ENCODE measurements around the gene DARS1.
A peak's percentile ranks its signal among the peaks of the same experiment; 100 is the strongest.

Gene DARS1

GRCh38 chr2:135985018-135985825, at the start of gene DARS1:
DARS1 (minus strand) TSS chr2:135985626; CDS start chr2:135985468, 158 bp downstream.
- TF ChIP-seq, protein P1, sequence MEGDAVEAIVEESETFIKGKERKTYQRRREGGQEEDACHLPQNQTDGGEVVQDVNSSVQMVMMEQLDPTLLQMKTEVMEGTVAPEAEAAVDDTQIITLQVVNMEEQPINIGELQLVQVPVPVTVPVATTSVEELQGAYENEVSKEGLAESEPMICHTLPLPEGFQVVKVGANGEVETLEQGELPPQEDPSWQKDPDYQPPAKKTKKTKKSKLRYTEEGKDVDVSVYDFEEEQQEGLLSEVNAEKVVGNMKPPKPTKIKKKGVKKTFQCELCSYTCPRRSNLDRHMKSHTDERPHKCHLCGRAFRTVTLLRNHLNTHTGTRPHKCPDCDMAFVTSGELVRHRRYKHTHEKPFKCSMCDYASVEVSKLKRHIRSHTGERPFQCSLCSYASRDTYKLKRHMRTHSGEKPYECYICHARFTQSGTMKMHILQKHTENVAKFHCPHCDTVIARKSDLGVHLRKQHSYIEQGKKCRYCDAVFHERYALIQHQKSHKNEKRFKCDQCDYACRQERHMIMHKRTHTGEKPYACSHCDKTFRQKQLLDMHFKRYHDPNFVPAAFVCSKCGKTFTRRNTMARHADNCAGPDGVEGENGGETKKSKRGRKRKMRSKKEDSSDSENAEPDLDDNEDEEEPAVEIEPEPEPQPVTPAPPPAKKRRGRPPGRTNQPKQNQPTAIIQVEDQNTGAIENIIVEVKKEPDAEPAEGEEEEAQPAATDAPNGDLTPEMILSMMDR (IDR thresholded peaks at IDR 0.05; ENCODE audit: low read depth, low read length, missing control alignments) = no peak
- peak within 1 kb of the TSS; percentile 98 for H3K4me3 ChIP-seq (ENCODE audit: low read depth, low read length)
- peak; percentile 76 for DNase-seq (ENCODE audit: low read depth)
- in situ Hi-C loops (cut with HindIII; ENCODE audit: low sequenced_read_pairs) = no loop called here

- in situ Hi-C loops (cut with HindIII; ENCODE audit: low sequenced_read_pairs) = no loop called here
- TF ChIP-seq, protein P1 (IDR thresholded peaks at IDR 0.05; ENCODE audit: low read depth, low read length, missing control alignments) = no peak
- DNase-seq (ENCODE audit: low read depth) = no peak
Observed at GRCh38 chr2:136034629-136035028, 49.2 kb upstream of the DARS1 start.

GRCh38 chr2:136032817-136033535, 47.5 kb upstream of the DARS1 start:
- TF ChIP-seq, protein P1 (IDR thresholded peaks at IDR 0.05; ENCODE audit: low read depth, low read length, missing control alignments) = no peak
- in situ Hi-C loops (cut with HindIII; ENCODE audit: low sequenced_read_pairs) = no loop called here
- H3K4me3 ChIP-seq (ENCODE audit: low read depth, low read length) = no peak overlapping the region
- no peak for DNase-seq (ENCODE audit: low read depth)

More at GRCh38 chr2:136034629-136035028, 49.2 kb upstream of the DARS1 start:
- H3K4me3 ChIP-seq (ENCODE audit: low read depth, low read length) = no peak overlapping the region

DNA sequence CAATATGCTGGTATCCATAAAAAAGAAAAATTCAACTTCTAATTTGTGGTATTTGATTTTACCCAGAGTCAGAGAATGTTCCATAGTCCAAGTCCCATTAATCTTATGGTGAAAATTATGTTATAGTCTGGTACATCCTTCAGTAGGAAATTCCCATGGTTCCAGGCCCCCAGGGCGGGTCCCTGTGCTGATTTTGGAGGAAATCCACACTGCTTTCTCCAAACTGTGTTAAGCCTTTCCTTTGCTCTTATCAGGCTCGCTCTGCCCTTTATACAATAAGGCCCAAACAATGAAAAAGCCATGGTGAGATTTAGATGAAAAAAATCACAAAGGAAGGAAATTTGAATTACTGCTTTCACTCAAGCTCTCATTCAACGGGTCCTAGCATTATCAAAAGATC, 46.8 kb upstream of the DARS1 start:
- in situ Hi-C loops (cut with HindIII; ENCODE audit: low sequenced_read_pairs) = no loop called here
- TF ChIP-seq, protein P1 (IDR thresholded peaks at IDR 0.05; ENCODE audit: low read depth, low read length, missing control alignments) = no peak
- DNase-seq (ENCODE audit: low read depth) = no peak
- H3K4me3 ChIP-seq (ENCODE audit: low read depth, low read length) = no peak overlapping the region

DNA sequence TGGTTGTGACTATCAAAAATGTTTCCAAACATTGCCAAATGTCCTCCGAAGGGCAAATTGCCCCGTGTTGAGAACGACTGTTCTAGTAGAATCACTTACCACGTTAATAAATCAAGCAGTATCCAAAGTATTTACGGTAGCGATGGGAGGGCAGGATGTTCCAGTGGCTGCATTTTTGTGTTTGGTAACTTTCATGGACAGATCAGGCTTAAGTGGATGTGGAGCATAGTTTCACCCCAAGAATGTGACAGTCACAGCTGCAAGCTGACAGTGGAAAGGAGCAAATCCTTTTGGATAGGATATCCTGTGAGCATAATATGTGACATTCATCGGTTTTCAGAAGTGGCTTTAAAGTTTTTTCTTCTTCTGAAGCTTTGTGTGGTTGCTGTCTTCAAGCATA, 46.3 kb upstream of the DARS1 start:
- in situ Hi-C loops (cut with HindIII; ENCODE audit: low sequenced_read_pairs) = no loop called here
- H3K4me3 ChIP-seq (ENCODE audit: low read depth, low read length) = no peak overlapping the region
- DNase-seq (ENCODE audit: low read depth) = no peak
- TF ChIP-seq, protein P1 (IDR thresholded peaks at IDR 0.05; ENCODE audit: low read depth, low read length, missing control alignments) = no peak

DNA sequence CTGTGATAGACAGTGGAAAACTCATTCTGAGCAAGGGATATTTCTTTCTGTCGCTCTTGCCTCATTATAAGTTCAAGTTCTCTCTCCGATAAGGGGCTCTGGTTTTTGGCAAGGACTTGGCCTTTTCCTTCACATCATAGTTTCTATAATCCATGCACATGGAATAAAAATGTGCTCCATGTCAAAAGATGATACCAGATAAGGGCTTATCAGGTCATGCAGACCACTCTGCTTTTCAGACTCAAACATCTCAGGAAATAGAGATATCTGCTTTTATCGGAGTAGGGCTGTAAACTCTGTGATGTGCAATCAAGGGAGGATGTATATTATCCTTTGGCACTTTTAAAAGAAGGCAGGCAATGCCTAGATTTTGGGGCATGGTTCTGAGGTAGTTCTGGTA, 45.0 kb upstream of the DARS1 start:
- TF ChIP-seq, protein P1 (IDR thresholded peaks at IDR 0.05; ENCODE audit: low read depth, low read length, missing control alignments) = no peak
- no peak overlapping the region for H3K4me3 ChIP-seq (ENCODE audit: low read depth, low read length)
- in situ Hi-C loops (cut with HindIII; ENCODE audit: low sequenced_read_pairs) = no loop called here

More for the DNA sequence above, 45.0 kb upstream of the DARS1 start:
- DNase-seq (ENCODE audit: low read depth) = no peak
